GM12878 (cell line): Measurements from ENCODE around the gene JADE2. TPM values are rescaled to one million over a fixed set of nuclear protein-coding genes. Genes with fewer than 3 reads are reported as not detected.

Source experiments
- BHLHE40 ChIP-seq, 2 experiments: fragments of 450-650 bp in 1 of 2; IDR thresholded peaks; 2 replicates each; pipeline ENCODE4 v1.6.1; 2011 to 2017; ENCODE audit warnings: low read depth in 2 of 2, borderline replicate concordance in 1 of 2, improper control_type of control experiment in 1 of 2, low read length in 1 of 2, mild to moderate bottlenecking in 1 of 2
- CTCF ChIP-seq, 3 experiments: IDR thresholded peaks in 2 of 3; conservative IDR thresholded peaks in 1 of 3; 2 replicates each; pipeline ENCODE4 v1.5.1; 2011; ENCODE audit warnings: low read depth in 3 of 3, low read length in 3 of 3, mild to moderate bottlenecking in 3 of 3, control low read depth in 2 of 3, moderate library complexity in 2 of 3, inconsistent platforms in 1 of 3, mixed read lengths in 1 of 3; ENCODE audit not compliant: control insufficient read depth in 2 of 3, insufficient read depth in 1 of 3; ENCODE audit errors: extremely low read depth in 1 of 3
- EGR1 ChIP-seq, 2 experiments: IDR thresholded peaks; 1 replicate in 1 of 2; 2 replicates in 1 of 2; pipeline ENCODE4 v1.6.1; 2011 to 2012; ENCODE audit warnings: low read depth in 2 of 2, low read length in 2 of 2, borderline replicate concordance in 1 of 2, mild to moderate bottlenecking in 1 of 2, moderate library complexity in 1 of 2
- ETV6 ChIP-seq, 2 experiments: fragments of 450-650 bp in 1 of 2; IDR thresholded peaks in 1 of 2; conservative IDR thresholded peaks in 1 of 2; 2 replicates each; pipeline ENCODE4 v1.6.1; 2014; ENCODE audit warnings: antibody characterized with exemption in 1 of 2, borderline replicate concordance in 1 of 2, low read depth in 1 of 2, mild to moderate bottlenecking in 1 of 2, moderate library complexity in 1 of 2
- FOXM1 ChIP-seq: IDR thresholded peaks from 2 replicates; pipeline ENCODE4 v1.6.1; 2012; ENCODE audit warnings: low read depth, mild to moderate bottlenecking, inconsistent platforms, low read length, moderate library complexity
- GATAD2B ChIP-seq: fragments of 450-650 bp; conservative IDR thresholded peaks from 2 replicates; pipeline ENCODE4 v1.6.1; 2017; ENCODE audit warnings: low read depth, mild to moderate bottlenecking, moderate library complexity
- HDGF ChIP-seq: fragments of 450-650 bp; IDR thresholded peaks from 2 replicates; pipeline ENCODE4 v1.6.1; 2016; ENCODE audit warnings: antibody characterized with exemption
- LARP7 ChIP-seq: fragments of 450-650 bp; IDR thresholded peaks from 2 replicates; pipeline ENCODE4 v1.6.1; 2017; ENCODE audit warnings: mild to moderate bottlenecking
- MXI1 ChIP-seq: fragments of 150-350 bp; IDR thresholded peaks from 2 replicates; pipeline ENCODE4 v1.6.1; 2011; ENCODE audit warnings: low read depth, mild to moderate bottlenecking, inconsistent platforms, low read length, improper control_type of control experiment
- NFYB ChIP-seq: IDR thresholded peaks from 2 replicates; pipeline ENCODE4 v1.6.1; 2011; ENCODE audit warnings: low read depth, mild to moderate bottlenecking, low read length, improper control_type of control experiment, moderate library complexity; ENCODE audit not compliant: insufficient read depth
- NKRF ChIP-seq: fragments of 450-650 bp; conservative IDR thresholded peaks from 2 replicates; pipeline ENCODE4 v1.6.1; 2017; ENCODE audit warnings: mild to moderate bottlenecking, moderate library complexity
- NR2F1 ChIP-seq: fragments of 450-650 bp; conservative IDR thresholded peaks from 2 replicates; pipeline ENCODE4 v1.6.1; 2017; ENCODE audit warnings: mild to moderate bottlenecking
- POLR2AphosphoS5 ChIP-seq: IDR thresholded peaks from 2 replicates; pipeline ENCODE4 v1.6.1; 2011; ENCODE audit warnings: mild to moderate bottlenecking, low read length, inconsistent platforms
- RAD51 ChIP-seq: fragments of 450-650 bp; IDR thresholded peaks from 2 replicates; pipeline ENCODE4 v1.6.1; 2016; ENCODE audit warnings: moderate library complexity, mild to moderate bottlenecking, inconsistent platforms
- RB1 ChIP-seq: fragments of 450-650 bp; formaldehyde crosslinking; IDR thresholded peaks from 2 replicates; pipeline ENCODE4 v1.6.1; 2017; ENCODE audit warnings: mild to moderate bottlenecking, borderline replicate concordance
- RELB ChIP-seq: fragments of 450-650 bp; IDR thresholded peaks from 2 replicates; pipeline ENCODE4 v1.6.1; 2017; ENCODE audit warnings: low read depth, mild to moderate bottlenecking, moderate library complexity
- RUNX3 ChIP-seq: IDR thresholded peaks from 2 replicates; pipeline ENCODE4 v1.6.1; 2012; ENCODE audit warnings: low read length, inconsistent platforms
- SRF ChIP-seq, 2 experiments: IDR thresholded peaks; 2 replicates each; pipeline ENCODE4 v1.6.1; 2011; ENCODE audit warnings: low read depth in 2 of 2, low read length in 2 of 2, mild to moderate bottlenecking in 1 of 2, moderate library complexity in 1 of 2
- TCF12 ChIP-seq: IDR thresholded peaks from 2 replicates; pipeline ENCODE4 v1.6.1; 2011; ENCODE audit warnings: low read depth, mild to moderate bottlenecking, low read length
- TCF3 ChIP-seq: IDR thresholded peaks from 2 replicates; pipeline ENCODE4 v1.6.1; 2012; ENCODE audit warnings: low read depth, mild to moderate bottlenecking, low read length, borderline replicate concordance; ENCODE audit not compliant: insufficient read depth
- ZNF217 ChIP-seq: fragments of 450-650 bp; IDR thresholded peaks from 2 replicates; pipeline ENCODE4 v1.6.1; 2017; ENCODE audit warnings: antibody characterized with exemption, mild to moderate bottlenecking
- polyA plus RNA-seq, 11 experiments: library from polyadenylated mRNA; depleted of rRNA in 4 of 11; unstranded in 6 of 11; stranded (reverse) in 5 of 11; fragments of >200 nt; fragmentation: Nextera tagmentation in 4 of 11; fragmentation: Illumina TruSeq in 1 of 11; extraction: Ambion mirVana in 4 of 11; extraction: Trizol in 1 of 11; gene quantifications; 1 replicate in 1 of 11; 2 replicates in 10 of 11; pipeline versions ENCODE4 v1.2.1 to v1.2.3, GENCODE V29; 2011 to 2016; ENCODE audit warnings: inconsistent platforms in 2 of 11, missing spikeins in 2 of 11, low read depth in 1 of 11
- total RNA-seq, 4 experiments: library from RNA; depleted of rRNA in 3 of 4; stranded (reverse); fragments of >200 nt in 3 of 4; fragmentation: Illumina TruSeq in 1 of 4; extraction: Trizol in 1 of 4; gene quantifications; 2 replicates each; pipeline versions ENCODE4 v1.2.1 to v1.2.3, GENCODE V29; 2013 to 2021

Gene JADE2
- total and polyA plus RNA-seq, 10 of the 15 experiments (the other 5 are each of a cell fraction or from before 2014, with no cell fraction given) = 1.5 to 67.0 (median 22.4) TPM

- peak; percentile 79 to 87 (median 81) for TF ChIP-seq CTCF (IDR thresholded peaks at IDR 0.05 in 2 of 3, conservative IDR thresholded peaks at IDR 0.05 in 1 of 3; ENCODE audit: control insufficient read depth in 2 of 3, extremely low read depth in 1 of 3, insufficient read depth in 1 of 3, low read depth in 3 of 3, low read length in 3 of 3)
- 0 out of 2 replicates have a peak, but pooled peaks have one; percentile 23 for TF ChIP-seq ZNF217
- 0 out of 2 replicates have a peak, but pooled peaks have one; percentile 1 for TF ChIP-seq TCF3
- TF ChIP-seq NKRF = peak; percentile 32
- peak; percentile 90; the same call in 1 of the 2 replicates for TF ChIP-seq HDGF
- peak; percentile 47 for TF ChIP-seq RUNX3
- TF ChIP-seq SRF (IDR thresholded peaks at IDR 0.05; ENCODE audit: low read depth in 2 of 2, low read length in 2 of 2) = no peak
- TF ChIP-seq RB1 = peak; percentile 68; the same call in 1 of the 2 replicates
- TF ChIP-seq LARP7 = peak; percentile 65; the same call in 1 of the 2 replicates
- 0 out of 2 replicates have a peak, but pooled peaks have one; percentile 20 for TF ChIP-seq POLR2AphosphoS5
- TF ChIP-seq GATAD2B = peak; percentile 83
- TF ChIP-seq BHLHE40 (IDR thresholded peaks at IDR 0.05; ENCODE audit: borderline replicate concordance in 1 of 2, low read depth in 2 of 2, low read length in 1 of 2) = peak; percentile 19 to 30; a peak in 2 of 4 replicates
- peak; percentile 56; the same call in 1 of the 2 replicates for TF ChIP-seq RELB
- no peak for TF ChIP-seq FOXM1
- TF ChIP-seq ETV6 (conservative IDR thresholded peaks at IDR 0.05 in 1 of 2, IDR thresholded peaks at IDR 0.05 in 1 of 2; ENCODE audit: borderline replicate concordance in 1 of 2, low read depth in 1 of 2) = no peak
- TF ChIP-seq RAD51 = no peak
- peak in 1 of 2 experiments; percentile 53; a peak in 1 of 3 replicates for TF ChIP-seq EGR1 (IDR thresholded peaks at IDR 0.05; ENCODE audit: borderline replicate concordance in 1 of 2, low read depth in 2 of 2, low read length in 2 of 2)
- TF ChIP-seq MXI1 = peak; percentile 49
- TF ChIP-seq NR2F1 = peak; percentile 49
- TF ChIP-seq NFYB = no peak
- no peak for TF ChIP-seq TCF12
Measured at GRCh38 chr5:134527156-134527960, 1.9 kb downstream of the JADE2 start (continued).
